ENCODE results near the gene HMMR. TPM values are rescaled to one million over a fixed set of nuclear protein-coding genes. Genes with fewer than 3 reads are reported as not detected.

HMMR gene
- polyA plus RNA-seq, 1 donor from 2014 or later = 3.5 TPM

- Histone ChIP-seq H3K36me3 (ENCODE audit: insufficient read depth, low read length) (no peaks in the 10 kb centered on the region), H3K4me2 (ENCODE audit: low read length) (no peak overlapping the region), H3K4me3 (ENCODE audit: low read length) (no peak overlapping the region), H2AFZ (ENCODE audit: low read depth, low read length) (no peak overlapping the region), H3K9ac (ENCODE audit: low read length) (no peak overlapping the region), H3K27me3 (ENCODE audit: insufficient read depth, low read depth, low read length) (no peaks in the 10 kb centered on the region), H4K20me1 (ENCODE audit: insufficient read depth) (no peaks in the 10 kb centered on the region), H3K27ac (ENCODE audit: low read length) (no peak overlapping the region), H3K9me2 (ENCODE audit: insufficient read depth, low read length) (no peaks in the 10 kb centered on the region), H3K9me3 (ENCODE audit: low read length) (no peaks in the 10 kb centered on the region), H3F3A (ENCODE audit: insufficient read depth, low read length, poor library complexity, severe bottlenecking) (no peaks in the 10 kb centered on the region), H3K79me2 (replicated peaks; ENCODE audit: insufficient read depth, low read length) (no peaks in the 10 kb centered on the region)
- no peak for TF ChIP-seq MXI1 (conservative IDR thresholded peaks at IDR 0.05; ENCODE audit: poor library complexity, severe bottlenecking)
- no peak for TF ChIP-seq SMC3 (conservative IDR thresholded peaks at IDR 0.05; ENCODE audit: poor library complexity)
- no peak for TF ChIP-seq TAF1 (IDR thresholded peaks at IDR 0.05; ENCODE audit: low read depth)
- TF ChIP-seq EP300 (conservative IDR thresholded peaks at IDR 0.05; ENCODE audit: poor library complexity, severe bottlenecking) = no peak
- no peak for TF ChIP-seq REST (IDR thresholded peaks at IDR 0.05; ENCODE audit: borderline replicate concordance)
- no peak for TF ChIP-seq RAD21 (conservative IDR thresholded peaks at IDR 0.05)
- TF ChIP-seq POLR2AphosphoS5 (IDR thresholded peaks at IDR 0.05) = no peak
- no peak for TF ChIP-seq EZH2 (IDR thresholded peaks at IDR 0.05; ENCODE audit: borderline replicate concordance, insufficient read depth, low read length, poor library complexity, severe bottlenecking)
- no peak for TF ChIP-seq CTCF (IDR thresholded peaks at IDR 0.05; ENCODE audit: poor library complexity, severe bottlenecking)
Measured at GRCh38 chr5:163497315-163497714, 36.9 kb downstream of the HMMR start.

GRCh38 chr5:163498886-163499285, 38.5 kb downstream of the HMMR start:
- Histone ChIP-seq H2AFZ (ENCODE audit: low read depth, low read length) (no peak overlapping the region), H3K79me2 (replicated peaks; ENCODE audit: insufficient read depth, low read length) (no peaks in the 10 kb centered on the region), H3K9me2 (ENCODE audit: insufficient read depth, low read length) (no peaks in the 10 kb centered on the region), H3K27ac (ENCODE audit: low read length) (no peak overlapping the region), H3K9me3 (ENCODE audit: low read length) (no peaks in the 10 kb centered on the region), H3K27me3 (ENCODE audit: insufficient read depth, low read depth, low read length) (no peaks in the 10 kb centered on the region), H3K9ac (ENCODE audit: low read length) (no peak overlapping the region), H4K20me1 (ENCODE audit: insufficient read depth) (no peaks in the 10 kb centered on the region), H3F3A (ENCODE audit: insufficient read depth, low read length, poor library complexity, severe bottlenecking) (no peaks in the 10 kb centered on the region), H3K4me3 (ENCODE audit: low read length) (no peak overlapping the region), H3K36me3 (ENCODE audit: insufficient read depth, low read length) (no peaks in the 10 kb centered on the region), H3K4me2 (ENCODE audit: low read length) (no peak overlapping the region)
- no peak for TF ChIP-seq MXI1 (conservative IDR thresholded peaks at IDR 0.05; ENCODE audit: poor library complexity, severe bottlenecking)
- no peak for TF ChIP-seq TAF1 (IDR thresholded peaks at IDR 0.05; ENCODE audit: low read depth)
- TF ChIP-seq RAD21 (conservative IDR thresholded peaks at IDR 0.05) = no peak
- TF ChIP-seq CTCF (IDR thresholded peaks at IDR 0.05; ENCODE audit: poor library complexity, severe bottlenecking) = no peak
- no peak for TF ChIP-seq EZH2 (IDR thresholded peaks at IDR 0.05; ENCODE audit: borderline replicate concordance, insufficient read depth, low read length, poor library complexity, severe bottlenecking)
- TF ChIP-seq POLR2AphosphoS5 (IDR thresholded peaks at IDR 0.05) = no peak
- no peak for TF ChIP-seq REST (IDR thresholded peaks at IDR 0.05; ENCODE audit: borderline replicate concordance)
- TF ChIP-seq SMC3 (conservative IDR thresholded peaks at IDR 0.05; ENCODE audit: poor library complexity) = no peak
- TF ChIP-seq EP300 (conservative IDR thresholded peaks at IDR 0.05; ENCODE audit: poor library complexity, severe bottlenecking) = no peak
